Caki2 (cell line): Measurements from ENCODE around the gene AGBL4. TPM values are rescaled to one million over a fixed set of nuclear protein-coding genes. Genes with fewer than 3 reads are reported as not detected.
"Not testable (repeated sequence)": the region's sequence is repeated elsewhere in the genome, so short reads cannot be mapped to it uniquely, and the experiment has no call there.

Experiments used
- DNase-seq: peaks from one replicate; pipeline ENCODE4 v3.0.0-alpha.2; 2015; ENCODE audit warnings: low read depth
- in situ Hi-C: cut with HindIII; loops from 2 replicates; pipeline ENCODE4 v1.10.0; 2016; ENCODE audit warnings: low sequenced_read_pairs, low pct_unique_long_range_greater_than_20kb, mixed read lengths
- total RNA-seq: library from RNA; depleted of rRNA; stranded (reverse); fragments of >200 nt; shearing (Covaris generic); gene quantifications from 2 replicates; pipeline ENCODE4 v1.2.3, GENCODE V29; 2014; ENCODE audit warnings: low replicate concordance

Gene AGBL4
- total RNA-seq, 1 experiment from 2014 or later, result not detected

GRCh38 chr1:49340576-49340975 is 683.2 kb downstream of the AGBL4 start:
- in situ Hi-C loops, result no loop called here
- DNase-seq, result no peak

GRCh38 chr1:49339043-49339442 is 684.7 kb downstream of the AGBL4 start:
- DNase-seq, result no peak
- in situ Hi-C loops, result no loop called here

- no peak for DNase-seq
- in situ Hi-C loops, result no loop called here
Observed at GRCh38 chr1:49337251-49337650, 686.5 kb downstream of the AGBL4 start.

- DNase-seq, result no peak
- in situ Hi-C loops, result no loop called here
Observed at GRCh38 chr1:49333906-49334305, 689.8 kb downstream of the AGBL4 start.

GRCh38 chr1:49331066-49331852 is 692.5 kb downstream of the AGBL4 start:
- in situ Hi-C loops, result no loop called here

GRCh38 chr1:49323925-49324540 is 699.7 kb downstream of the AGBL4 start:
- in situ Hi-C loops, result no loop called here
- DNase-seq, result no peak

More at GRCh38 chr1:49331066-49331852, 692.5 kb downstream of the AGBL4 start:
- DNase-seq, result no peak

GRCh38 chr1:49320493-49320892 is 703.3 kb downstream of the AGBL4 start:
- in situ Hi-C loops, DNase-seq: not testable (repeated sequence)

GRCh38 chr1:49319426-49319963 is 704.3 kb downstream of the AGBL4 start:
- DNase-seq, result no peak
- in situ Hi-C loops, result no loop called here

- DNase-seq, result no peak
- in situ Hi-C loops, result no loop called here
Observed at GRCh38 chr1:49318218-49318617, 705.5 kb downstream of the AGBL4 start.

- DNase-seq, result no peak
- in situ Hi-C loops, result no loop called here
Observed at GRCh38 chr1:49307457-49307856, 716.3 kb downstream of the AGBL4 start.

GRCh38 chr1:49306507-49307070 is 717.2 kb downstream of the AGBL4 start:
- in situ Hi-C loops, result no loop called here
- DNase-seq, result no peak

- DNase-seq, in situ Hi-C loops: not testable (repeated sequence)
Observed at GRCh38 chr1:49302400-49302799, 721.4 kb downstream of the AGBL4 start.

- in situ Hi-C loops, result no loop called here
- DNase-seq, result no peak
Observed at GRCh38 chr1:49298304-49298703, 725.5 kb downstream of the AGBL4 start.

GRCh38 chr1:49297783-49298182 is 726.0 kb downstream of the AGBL4 start:
- in situ Hi-C loops, result no loop called here
- no peak for DNase-seq

- in situ Hi-C loops, result no loop called here
- no peak for DNase-seq
Observed at GRCh38 chr1:49294539-49294938, 729.2 kb downstream of the AGBL4 start.

- in situ Hi-C loops, result no loop called here
- DNase-seq, result no peak
Observed at GRCh38 chr1:49293016-49293415, 730.7 kb downstream of the AGBL4 start.

GRCh38 chr1:49257211-49258049 is 766.3 kb downstream of the AGBL4 start:
- in situ Hi-C loops, DNase-seq: not testable (repeated sequence)

GRCh38 chr1:49252917-49253316 is 770.8 kb downstream of the AGBL4 start:
- in situ Hi-C loops, result no loop called here
- no peak for DNase-seq
